ENCODE data around the gene ADAMTSL1. TPM values are rescaled to one million over a fixed set of nuclear protein-coding genes. Genes with fewer than 3 reads are reported as not detected.

The ADAMTSL1 gene
- total RNA-seq, 6 donors from 2014 or later, result 0.44 to 6.4 (median 2.3) TPM; not detected in 1

GRCh38 chr9:18739127-18739526, 265.2 kb downstream of the ADAMTSL1 start:
- Histone ChIP-seq H3K36me3 (no peaks in the 10 kb centered on the region), H3K27ac (no peak overlapping the region), H3K9me3 (no peaks in the 10 kb centered on the region), H3K4me3 (no peak overlapping the region), H3K4me1 (no peaks in the 10 kb centered on the region), H3K27me3 (no peaks in the 10 kb centered on the region)
- no peak for ATAC-seq (ENCODE audit: low FRiP score in 2 of 2)
- DNase-seq, result no peak
- no peak for TF ChIP-seq CTCF (IDR thresholded peaks at IDR 0.05)
- TF ChIP-seq POLR2AphosphoS5 (IDR thresholded peaks at IDR 0.05), result no peak
- TF ChIP-seq EP300 (IDR thresholded peaks at IDR 0.05), result no peak
- no peak for TF ChIP-seq POLR2A (IDR thresholded peaks at IDR 0.05)

GRCh38 chr9:18739641-18740318, 265.8 kb downstream of the ADAMTSL1 start:
- DNase-seq, result no peak
- H3K27me3 ChIP-seq, result no peaks in the 10 kb centered on the region
- ATAC-seq (ENCODE audit: low FRiP score in 2 of 2), result peak in 1 of 2 donors; percentile 51
- 65 to 75% methylated on average over 5 of the region's 5 CpGs for WGBS, 2 donors
- no peaks in the 10 kb centered on the region for H3K9me3 ChIP-seq
- no peaks in the 10 kb centered on the region for H3K36me3 ChIP-seq
- TF ChIP-seq POLR2A (IDR thresholded peaks at IDR 0.05) (no peak), POLR2AphosphoS5 (IDR thresholded peaks at IDR 0.05) (no peak), EP300 (IDR thresholded peaks at IDR 0.05) (no peak), CTCF (IDR thresholded peaks at IDR 0.05) (no peak)
- H3K27ac ChIP-seq, result no peak overlapping the region
- H3K4me3 ChIP-seq, result no peak overlapping the region
- H3K4me1 ChIP-seq, result no peaks in the 10 kb centered on the region

GRCh38 chr9:18741359-18741758, 267.4 kb downstream of the ADAMTSL1 start:
- DNase-seq (no peak), ATAC-seq (ENCODE audit: low FRiP score in 2 of 2) (no peak)
- 93 to 96% methylated on average over 1 of the region's 1 CpG for WGBS, 2 donors
- TF ChIP-seq POLR2A (IDR thresholded peaks at IDR 0.05), result no peak
- no peak for TF ChIP-seq CTCF (IDR thresholded peaks at IDR 0.05)
- no peak for TF ChIP-seq EP300 (IDR thresholded peaks at IDR 0.05)
- Histone ChIP-seq H3K4me3 (no peak overlapping the region), H3K9me3 (no peaks in the 10 kb centered on the region), H3K4me1 (no peaks in the 10 kb centered on the region), H3K36me3 (no peaks in the 10 kb centered on the region), H3K27me3 (no peaks in the 10 kb centered on the region), H3K27ac (no peak overlapping the region)

- Histone ChIP-seq H3K4me3 (no peak overlapping the region), H3K4me1 (no peaks in the 10 kb centered on the region), H3K9me3 (no peaks in the 10 kb centered on the region), H3K27ac (no peak overlapping the region), H3K36me3 (no peaks in the 10 kb centered on the region), H3K27me3 (no peaks in the 10 kb centered on the region)
- ATAC-seq (ENCODE audit: low FRiP score in 2 of 2) (no peak), DNase-seq (no peak)
- WGBS, 2 donors, result 93 to 100% methylated on average over 1 of the region's 1 CpG
- TF ChIP-seq CTCF (IDR thresholded peaks at IDR 0.05) (no peak), POLR2A (IDR thresholded peaks at IDR 0.05) (no peak), EP300 (IDR thresholded peaks at IDR 0.05) (no peak)
These were observed 268.0 kb downstream of the ADAMTSL1 start for GRCh38 chr9:18741945-18742344.

GRCh38 chr9:18743421-18743820, 269.5 kb downstream of the ADAMTSL1 start:
- Histone ChIP-seq H3K36me3 (no peaks in the 10 kb centered on the region), H3K4me1 (peaks cover 6 to 11% (median 9%) of the 10 kb centered on the region in 4 donors), H3K9me3 (no peaks in the 10 kb centered on the region), H3K27me3 (no peaks in the 10 kb centered on the region), H3K27ac (no peak overlapping the region), H3K4me3 (no peak overlapping the region)
- TF ChIP-seq POLR2AphosphoS5 (IDR thresholded peaks at IDR 0.05) (no peak), EP300 (IDR thresholded peaks at IDR 0.05) (no peak), POLR2A (IDR thresholded peaks at IDR 0.05) (no peak), CTCF (IDR thresholded peaks at IDR 0.05) (no peak)
- DNase-seq (no peak), ATAC-seq (ENCODE audit: low FRiP score in 2 of 2) (no peak)
- 52 to 61% methylated on average over 6 of the region's 6 CpGs for WGBS, 2 donors
